B cell (primary cell): Measurements from ENCODE around the gene GANC.

Experiments
- CTCF ChIP-seq: fragments of 200-600 bp; IDR thresholded peaks from one replicate; pipeline ENCODE4 v1.8.0; 2022; ENCODE audit warnings: antibody characterized with exemption, mild to moderate bottlenecking
- EZH2 ChIP-seq: IDR thresholded peaks from 2 replicates; pipeline ENCODE4 v1.6.1; 2012; ENCODE audit warnings: borderline replicate concordance, low read depth, mild to moderate bottlenecking, moderate library complexity, low read length; ENCODE audit not compliant: insufficient read depth, poor library complexity, severe bottlenecking

GRCh38 chr15:42392309-42393024, 119.5 kb downstream of the GANC start:
- TF ChIP-seq CTCF (no peak), EZH2 (no peak)
